ENCODE data around the gene GFM2. TPM values are rescaled to one million over a fixed set of nuclear protein-coding genes. Genes with fewer than 3 reads are reported as not detected.

The GFM2 gene
- total RNA-seq, 4 donors from 2014 or later: 10.1 to 21.9 (median 16.4) TPM

GRCh38 chr5:74672215-74672877 lies 94.6 kb downstream of the GFM2 start:
- no peak for TF ChIP-seq POLR2AphosphoS5 (IDR thresholded peaks at IDR 0.05)
- no peak for TF ChIP-seq POLR2A (IDR thresholded peaks at IDR 0.05)
- TF ChIP-seq EP300 (IDR thresholded peaks at IDR 0.05): no peak
- no peak for TF ChIP-seq CTCF (IDR thresholded peaks at IDR 0.05)
- no peak for ATAC-seq
- Histone ChIP-seq H3K4me1 (peaks cover 0 to 22% (median 0%) of the 10 kb centered on the region in 3 donors), H3K27ac (no peak overlapping the region), H3K36me3 (no peaks in the 10 kb centered on the region), H3K4me3 (no peak overlapping the region), H3K9me3 (no peaks in the 10 kb centered on the region), H3K27me3 (no peaks in the 10 kb centered on the region)
- WGBS, 2 donors (ENCODE audit: low coverage in 1 of 2): 36 to 44% methylated on average over 1 to 3 of the region's 5 CpGs

Small RNAs within 50 kb of the gene (small RNA-seq; reads per million reads assigned to genes)
- 0 reads per million in 4 donors for gene RNU6-658P

Other genes starting within 250 kb of the GFM2 start
- gene ENC1, start 126.4 kb downstream of the GFM2 start, total RNA-seq: 10 to 100 TPM in 1 of 4 donors, 1 to 10 TPM in 3; 4.0 to 14.2 (median 7.7) TPM
- 100 to 1,000 TPM in 2 of 4 donors, 10 to 100 TPM in 2; 89.1 to 135 (median 103) TPM for gene HEXB, start 81.9 kb downstream of the GFM2 start, total RNA-seq
- gene NSA2, start 132 bp upstream of the GFM2 start, total RNA-seq: 100 to 1,000 TPM; 101 to 138 (median 120) TPM
- gene FAM169A, start 99.3 kb upstream of the GFM2 start, total RNA-seq: 1 to 10 TPM in 2 of 4 donors, under 1 TPM in 2; 0.47 to 3.4 (median 1.1) TPM

Data from gastroesophageal sphincter (tissue), 4 donors.